ENCODE data around the gene SCPEP1. TPM values are rescaled to one million over a fixed set of nuclear protein-coding genes. Genes with fewer than 3 reads are reported as not detected.

SCPEP1 gene
- total and polyA plus RNA-seq, 10 of the 15 experiments (the other 5 are each of a cell fraction or from before 2014, with no cell fraction given) = 31.2 to 80.2 (median 40.7) TPM

- TF ChIP-seq ZBTB40 (IDR thresholded peaks at IDR 0.05; ENCODE audit: borderline replicate concordance) (no peak), ZNF622 (IDR thresholded peaks at IDR 0.05) (no peak), DPF2 (IDR thresholded peaks at IDR 0.05) (no peak), ZNF24 (IDR thresholded peaks at IDR 0.05) (no peak)
These were observed 34.3 kb upstream of the SCPEP1 start (continued) for GRCh38 chr17:56943505-56944125.

GRCh38 chr17:56945938-56946505, 31.9 kb upstream of the SCPEP1 start:
- Histone ChIP-seq H3K4me1 (ENCODE audit: control insufficient read depth, insufficient read depth, low read length) (no peaks in the 10 kb centered on the region), H3K36me3 (ENCODE audit: control insufficient read depth in 2 of 2, insufficient read depth in 2 of 2, low read length in 1 of 2) (peaks cover 4 to 29% of the 10 kb centered on the region in 2 experiments), H3K27ac (ENCODE audit: control insufficient read depth, insufficient read depth) (no peak overlapping the region), H4K20me1 (ENCODE audit: control insufficient read depth, insufficient read depth) (no peaks in the 10 kb centered on the region), H3K27me3 (replicated peaks in 1 of 2; ENCODE audit: control insufficient read depth in 2 of 2, insufficient read depth in 2 of 2, low read length in 1 of 2) (no peaks in the 10 kb centered on the region), H3K9me3 (replicated peaks; ENCODE audit: control insufficient read depth, insufficient read depth, low read length) (no peaks in the 10 kb centered on the region), H2AFZ (ENCODE audit: control insufficient read depth, low read depth, low read length) (no peak overlapping the region), H3K9ac (ENCODE audit: control insufficient read depth, insufficient read depth, low read length) (no peak overlapping the region), H3K79me2 (ENCODE audit: control insufficient read depth, insufficient read depth, low read length) (no peaks in the 10 kb centered on the region), H3K4me2 (ENCODE audit: control insufficient read depth, insufficient read depth) (no peak overlapping the region), H3K4me3 (no peak overlapping the region)
- ChIA-PET POLR2A (no interaction called here), CTCF (interaction anchor here (1.2 to 7.6 kb wide), 3 partner anchors 9 to 126 kb away, joined by 3 to 184 read pairs (median 3); partner anchors contain the start of gene COIL), SMC1A (ENCODE audit: uncharacterized antibody, unreplicated experiment) (interaction anchor here (1.0 to 5.5 kb wide), 4 partner anchors 8 to 127 kb away, joined by 3 to 27 read pairs (median 4); no protein-coding TSS in a partner anchor), RAD21 (ENCODE audit: unreplicated experiment) (no interaction called here)
- DNase-seq (ENCODE audit: low read depth, low spot score) (no peak), ATAC-seq (no peak), FAIRE-seq (no peak)
- 95% methylated on average over 3 of the region's 3 CpGs for WGBS (ENCODE audit: insufficient coverage, insufficient replicate concordance, low lambda C conversion rate, missing lambda C conversion rate)
- intact Hi-C loops (cut with micrococcal nuclease; ENCODE audit: unreplicated experiment) = loop anchor here (10.0 kb wide), 1 partner anchor 231 kb away; no protein-coding TSS in a partner anchor
- BruUV-seq (replicated peaks) = no TSS peak
- in situ Hi-C loops (cut with MboI) = no loop called here
- no peak for TF ChIP-seq BRCA1 (IDR thresholded peaks at IDR 0.05; ENCODE audit: low read depth, low read length)
- TF ChIP-seq ATF3 (IDR thresholded peaks at IDR 0.05; ENCODE audit: borderline replicate concordance, extremely low read depth, low read depth, low read length) = no peak
- no peak for TF ChIP-seq CTCF (IDR thresholded peaks at IDR 0.05 in 2 of 3, conservative IDR thresholded peaks at IDR 0.05 in 1 of 3; ENCODE audit: control insufficient read depth in 2 of 3, extremely low read depth in 1 of 3, insufficient read depth in 1 of 3, low read depth in 3 of 3, low read length in 3 of 3)
- TF ChIP-seq ZBED1 (IDR thresholded peaks at IDR 0.05; ENCODE audit: borderline replicate concordance) = no peak
- TF ChIP-seq HDGF (IDR thresholded peaks at IDR 0.05) = no peak
- no peak for TF ChIP-seq HCFC1 (IDR thresholded peaks at IDR 0.05; ENCODE audit: low read length)
- TF ChIP-seq SREBF1 (IDR thresholded peaks at IDR 0.05; ENCODE audit: low read length) = no peak
- TF ChIP-seq HDAC2 (IDR thresholded peaks at IDR 0.05) = no peak
- TF ChIP-seq POU2F2 (IDR thresholded peaks at IDR 0.05; ENCODE audit: borderline replicate concordance, low read depth, low read length) = no peak
- TF ChIP-seq NRF1 (conservative IDR thresholded peaks at IDR 0.05; ENCODE audit: low read depth, low read length) = no peak
- TF ChIP-seq MLLT1 (IDR thresholded peaks at IDR 0.05) = no peak
